ENCODE results near the gene KIAA1671.

Gene KIAA1671

GRCh38 chr22:25045159-25045558 lies 92.6 kb downstream of the KIAA1671 start:
- DNase-seq (ENCODE audit: low spot score), result no peak

- DNase-seq (ENCODE audit: low spot score), result no peak
Observed at GRCh38 chr22:25048071-25048470, 95.6 kb downstream of the KIAA1671 start.

GRCh38 chr22:25048659-25049647 lies 96.4 kb downstream of the KIAA1671 start:
- DNase-seq (ENCODE audit: low spot score), result peak; percentile 84

- no peak for DNase-seq (ENCODE audit: low spot score)
Observed at GRCh38 chr22:25049770-25050169, 97.3 kb downstream of the KIAA1671 start.

GRCh38 chr22:25050566-25050965 lies 98.0 kb downstream of the KIAA1671 start:
- DNase-seq (ENCODE audit: low spot score), result no peak

GRCh38 chr22:25051073-25051472 lies 98.6 kb downstream of the KIAA1671 start:
- no peak for DNase-seq (ENCODE audit: low spot score)

- no peak for DNase-seq (ENCODE audit: low spot score)
Observed at GRCh38 chr22:25051983-25052710, 99.6 kb downstream of the KIAA1671 start.

- DNase-seq (ENCODE audit: low spot score), result no peak
Observed at GRCh38 chr22:25053153-25053805, 100.8 kb downstream of the KIAA1671 start.

GRCh38 chr22:25054943-25055511 lies 102.5 kb downstream of the KIAA1671 start:
- no peak for DNase-seq (ENCODE audit: low spot score)

GRCh38 chr22:25057013-25057881 lies 104.7 kb downstream of the KIAA1671 start:
- peak; percentile 74 for DNase-seq (ENCODE audit: low spot score)

- no peak for DNase-seq (ENCODE audit: low spot score)
Observed at GRCh38 chr22:25059438-25059837, 106.9 kb downstream of the KIAA1671 start.

- no peak for DNase-seq (ENCODE audit: low spot score)
Observed at GRCh38 chr22:25060522-25061071, 108.1 kb downstream of the KIAA1671 start.

GRCh38 chr22:25061134-25061533 lies 108.6 kb downstream of the KIAA1671 start:
- DNase-seq (ENCODE audit: low spot score), result no peak

- no peak for DNase-seq (ENCODE audit: low spot score)
Observed at GRCh38 chr22:25061605-25062376, 109.3 kb downstream of the KIAA1671 start.

- no peak for DNase-seq (ENCODE audit: low spot score)
Observed at GRCh38 chr22:25062386-25063085, 110.0 kb downstream of the KIAA1671 start.

GRCh38 chr22:25064894-25065560 lies 112.5 kb downstream of the KIAA1671 start:
- no peak for DNase-seq (ENCODE audit: low spot score)

GRCh38 chr22:25066861-25067435 lies 114.4 kb downstream of the KIAA1671 start:
- DNase-seq (ENCODE audit: low spot score), result no peak

GRCh38 chr22:25067851-25068421 lies 115.4 kb downstream of the KIAA1671 start:
- no peak for DNase-seq (ENCODE audit: low spot score)

Measured in GM03348 (cell line).